SIG-M5 treated with dmso at 0.1 percent for 504 hours (cell line): ENCODE results near the gene CACNA1C.
A peak's percentile ranks its signal among the peaks of the same experiment; 100 is the strongest.
"Not testable (repeated sequence)": the region's sequence is repeated elsewhere in the genome, so short reads cannot be mapped to it uniquely, and the experiment has no call there.

Experiments used
- DNase-seq: peaks from one replicate; lab custom pipeline; 2025; ENCODE audit not compliant: unreplicated experiment; lab: John Stamatoyannopoulos, UW

CACNA1C gene

DNA sequence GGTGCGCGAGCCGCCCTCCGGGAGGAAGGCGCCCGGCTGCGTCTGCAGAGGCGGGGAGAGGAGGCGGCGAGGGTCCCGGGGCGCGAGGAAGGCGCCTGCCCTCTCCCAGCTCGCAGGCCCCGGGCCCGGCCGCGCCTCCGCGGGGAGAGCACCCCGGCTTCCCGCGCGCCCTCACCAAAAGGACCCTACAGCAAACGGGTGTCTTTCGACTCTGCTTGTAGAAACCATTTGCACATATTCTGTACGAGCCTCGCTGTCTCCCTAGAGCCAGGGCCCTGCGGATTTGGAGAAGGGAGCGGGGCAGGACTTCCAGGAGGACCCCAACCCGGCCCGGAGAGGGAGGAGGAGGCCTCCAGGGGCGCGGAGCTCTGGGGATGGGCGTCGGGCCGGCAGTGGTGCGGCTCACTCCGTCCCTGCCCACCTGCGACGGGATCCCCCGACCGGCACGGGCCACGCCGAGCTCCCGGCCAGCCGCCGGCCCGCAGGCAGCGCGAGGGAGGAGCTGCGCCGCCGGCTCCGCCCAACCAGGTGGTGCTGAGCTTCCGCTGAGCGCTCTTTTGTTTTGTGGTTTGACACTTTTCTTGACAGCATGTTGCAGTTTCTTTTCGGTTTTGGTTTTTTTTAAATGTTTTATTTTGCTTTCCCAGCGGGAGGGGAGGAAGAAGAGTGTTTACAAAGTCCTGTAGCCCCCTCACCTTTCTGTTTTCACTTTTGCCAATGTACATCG, 638.7 kb downstream of the CACNA1C start:
- DNase-seq, result peak; percentile 25

DNA sequence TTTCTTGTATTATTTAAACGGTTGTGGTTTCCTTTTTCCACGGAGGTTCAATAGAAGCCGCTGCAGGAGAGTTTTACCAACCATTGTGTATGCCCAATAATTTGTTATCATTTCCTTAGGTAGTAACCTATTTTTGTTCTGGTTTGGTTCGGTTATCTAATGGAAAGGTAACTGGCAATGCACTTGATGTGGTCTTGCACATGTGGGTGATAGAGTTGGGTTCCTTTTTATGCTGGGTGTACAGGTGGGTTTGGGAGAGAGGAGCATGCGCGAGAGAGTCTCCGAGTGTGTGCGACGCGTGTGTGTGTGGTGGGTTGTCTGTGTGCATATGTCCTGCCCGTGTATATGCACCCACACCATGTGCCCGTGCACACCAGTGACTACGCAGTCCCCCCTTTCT, 639.3 kb downstream of the CACNA1C start:
- DNase-seq, result no peak

DNA sequence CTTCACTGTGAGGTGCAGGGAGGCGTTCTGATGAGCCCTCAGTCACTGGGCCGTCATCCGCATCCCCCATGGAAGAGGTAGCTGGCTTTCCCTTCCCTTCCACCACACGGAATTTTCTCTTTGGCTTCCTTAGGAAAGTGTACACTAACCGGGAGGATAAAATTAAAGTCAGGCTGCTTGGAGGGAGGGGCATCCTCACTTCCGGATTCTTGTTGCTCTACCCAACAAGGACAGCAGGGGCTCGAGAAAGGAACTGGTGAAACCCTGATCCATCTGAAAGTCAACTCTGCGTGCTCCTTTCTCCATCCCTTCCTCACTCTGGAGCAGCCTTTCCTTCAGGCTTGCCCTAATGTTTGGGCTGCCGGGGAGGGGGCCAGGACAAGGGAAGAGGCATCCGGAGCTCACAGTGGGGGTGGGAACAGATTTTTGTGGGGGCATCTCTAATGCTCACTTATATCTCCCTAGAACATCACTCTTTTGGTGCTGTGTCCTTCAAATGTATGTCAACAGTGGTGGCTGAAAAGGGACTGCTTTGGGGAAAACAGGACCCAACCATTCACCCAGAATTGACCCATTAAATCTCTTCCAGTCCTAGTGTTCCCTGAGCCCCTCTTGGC, 640.6 kb downstream of the CACNA1C start:
- peak; percentile 65 for DNase-seq

DNA sequence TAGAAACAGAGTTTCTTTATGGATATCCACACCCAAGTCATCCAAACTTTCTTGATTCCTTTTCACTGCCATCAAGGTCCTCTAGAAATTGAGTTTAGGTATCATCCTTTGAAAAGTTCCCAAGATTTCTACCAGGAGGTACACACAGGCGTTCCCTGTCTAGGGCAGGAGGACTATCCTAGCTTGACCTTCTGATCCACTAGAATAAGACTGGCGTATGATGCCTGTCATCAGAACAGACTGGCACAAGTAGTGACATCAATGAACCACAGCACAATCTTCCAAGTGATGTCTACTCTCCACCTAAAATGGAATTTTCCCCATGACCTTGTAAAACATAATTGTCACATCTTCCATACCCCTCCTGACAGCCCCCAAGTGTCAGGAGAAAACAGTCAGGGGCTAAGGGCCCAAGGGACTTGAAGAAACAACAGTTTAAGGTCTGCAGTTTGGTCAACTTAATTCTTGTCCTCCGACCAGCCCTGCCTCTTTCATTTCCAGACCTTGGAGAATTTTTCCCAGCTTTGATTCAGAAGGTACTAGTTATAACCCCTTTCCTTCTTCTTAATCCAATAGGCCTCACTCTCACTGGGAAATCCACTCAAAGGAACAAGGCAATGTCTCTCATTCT, 641.3 kb downstream of the CACNA1C start:
- no peak for DNase-seq

GRCh38 chr12:2696136-2696535, 643.3 kb downstream of the CACNA1C start:
- peak; percentile 71 for DNase-seq

DNA sequence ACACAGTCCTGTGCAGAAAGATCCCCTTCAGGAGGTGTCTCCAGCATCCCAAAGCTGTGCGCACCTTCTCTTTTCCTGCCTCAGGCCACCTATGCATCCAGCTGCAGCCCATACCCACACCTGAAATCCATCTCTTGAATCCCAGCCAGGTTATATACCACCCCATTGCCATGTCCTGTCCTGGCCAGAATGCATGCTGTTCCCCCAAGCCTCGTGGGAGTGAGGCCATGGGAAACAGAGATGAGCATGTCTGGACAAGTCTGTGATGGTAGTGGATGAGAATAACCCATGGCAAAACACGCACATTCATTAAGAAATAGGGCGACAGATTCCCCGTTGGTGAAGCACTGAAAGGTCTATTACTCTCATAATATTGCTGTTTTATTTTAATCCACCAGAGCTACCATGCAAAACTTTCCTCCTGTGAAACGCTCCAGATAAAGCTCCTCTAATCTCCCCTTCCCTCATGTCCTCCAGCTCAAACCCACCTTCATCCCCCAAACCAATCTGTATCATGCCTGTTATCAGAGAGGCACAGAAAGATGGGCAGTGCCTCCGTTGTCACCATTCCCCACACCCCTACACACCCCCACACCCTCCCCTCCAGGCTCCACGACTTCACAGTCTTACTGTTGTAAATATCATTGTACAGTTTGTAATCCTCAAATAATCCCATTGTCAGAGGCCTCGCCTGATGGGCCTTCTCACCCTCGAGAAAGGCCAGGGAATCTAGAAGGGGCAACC, 644.4 kb downstream of the CACNA1C start:
- DNase-seq, result no peak

DNA sequence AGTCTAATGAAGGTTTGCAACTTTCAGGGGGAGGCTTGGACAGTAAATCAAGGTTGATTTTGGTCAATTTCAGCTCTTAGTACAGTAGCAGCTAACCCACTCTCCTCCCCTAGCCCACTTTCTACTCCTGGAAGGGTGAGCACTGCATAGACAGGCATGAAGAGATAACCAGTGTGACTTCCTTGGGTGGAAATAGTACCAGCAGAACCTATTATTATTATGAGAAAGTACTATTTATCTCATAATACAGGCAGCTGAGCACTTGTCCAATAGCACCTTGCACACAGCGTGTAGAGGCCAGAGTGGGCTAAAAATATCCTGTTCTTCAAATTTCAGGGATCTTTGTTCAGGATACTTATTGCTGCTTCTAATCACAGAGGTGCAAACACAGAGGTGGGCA, 645.8 kb downstream of the CACNA1C start:
- DNase-seq, result no peak

- DNase-seq, result no peak
Measured at GRCh38 chr12:2710701-2711100, 657.9 kb downstream of the CACNA1C start.

GRCh38 chr12:2719392-2719791, 666.6 kb downstream of the CACNA1C start:
- DNase-seq, result no peak

DNA sequence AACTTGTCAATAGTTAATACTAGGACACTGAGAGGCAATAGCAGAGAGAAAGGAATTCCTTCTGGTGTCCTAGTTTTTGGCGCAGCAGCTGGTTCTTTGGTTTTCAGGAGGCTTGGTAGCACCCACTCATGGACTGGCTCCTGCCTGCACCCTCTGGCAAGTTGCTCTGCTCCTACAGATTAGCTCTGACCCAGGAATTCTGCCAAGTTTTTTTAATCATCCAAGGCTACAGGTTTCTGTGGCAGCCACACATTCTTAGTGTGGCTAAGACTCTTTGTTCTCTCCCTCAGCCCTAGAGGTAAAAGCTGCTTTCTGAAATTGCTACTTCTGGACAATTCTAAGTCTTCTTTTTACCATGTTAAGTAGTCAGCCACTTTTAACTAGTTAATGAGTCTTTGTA, 670.0 kb downstream of the CACNA1C start:
- DNase-seq, result no peak

DNA sequence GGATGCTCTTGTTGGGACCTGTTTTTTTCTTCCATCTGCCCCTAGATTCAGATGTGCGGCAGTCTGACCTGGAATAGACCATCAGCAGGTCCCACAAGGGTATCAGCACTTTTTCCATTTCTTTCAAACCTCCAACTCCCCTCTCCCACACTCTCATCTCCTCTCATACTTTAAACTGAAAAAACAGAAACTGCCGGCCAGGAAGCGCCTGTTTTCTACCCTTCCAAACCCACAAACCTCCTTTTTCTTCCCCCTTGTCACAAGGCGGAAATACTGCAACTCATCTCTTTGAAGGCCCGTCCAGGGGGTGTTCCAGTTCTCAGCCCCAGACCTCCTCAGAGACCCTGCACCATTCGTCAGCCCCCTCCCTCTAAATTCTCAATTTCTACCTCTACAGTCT, 679.5 kb downstream of the CACNA1C start:
- no peak for DNase-seq

- DNase-seq, result no peak
Measured at GRCh38 chr12:2733493-2734355, 680.9 kb downstream of the CACNA1C start.

DNA sequence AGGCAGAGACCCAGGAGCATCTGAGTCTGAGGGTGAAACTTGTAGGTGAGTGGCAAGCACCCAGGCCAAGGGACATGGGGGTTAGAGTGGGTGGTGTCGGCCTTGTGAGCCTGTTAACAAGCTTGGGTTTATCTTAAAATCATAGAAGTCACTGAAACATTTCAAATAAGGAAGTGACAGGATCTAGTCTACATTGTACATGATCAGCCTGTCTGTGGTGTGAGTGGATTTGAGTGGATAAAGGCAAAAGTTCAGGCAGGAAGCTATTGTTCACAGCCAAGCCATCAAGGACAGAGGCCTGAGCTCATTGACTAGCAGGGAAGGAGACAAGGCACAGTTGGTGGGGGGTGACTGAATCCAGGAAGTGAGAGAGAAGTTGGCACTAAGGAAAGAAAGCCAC, 682.6 kb downstream of the CACNA1C start:
- no peak for DNase-seq

DNA sequence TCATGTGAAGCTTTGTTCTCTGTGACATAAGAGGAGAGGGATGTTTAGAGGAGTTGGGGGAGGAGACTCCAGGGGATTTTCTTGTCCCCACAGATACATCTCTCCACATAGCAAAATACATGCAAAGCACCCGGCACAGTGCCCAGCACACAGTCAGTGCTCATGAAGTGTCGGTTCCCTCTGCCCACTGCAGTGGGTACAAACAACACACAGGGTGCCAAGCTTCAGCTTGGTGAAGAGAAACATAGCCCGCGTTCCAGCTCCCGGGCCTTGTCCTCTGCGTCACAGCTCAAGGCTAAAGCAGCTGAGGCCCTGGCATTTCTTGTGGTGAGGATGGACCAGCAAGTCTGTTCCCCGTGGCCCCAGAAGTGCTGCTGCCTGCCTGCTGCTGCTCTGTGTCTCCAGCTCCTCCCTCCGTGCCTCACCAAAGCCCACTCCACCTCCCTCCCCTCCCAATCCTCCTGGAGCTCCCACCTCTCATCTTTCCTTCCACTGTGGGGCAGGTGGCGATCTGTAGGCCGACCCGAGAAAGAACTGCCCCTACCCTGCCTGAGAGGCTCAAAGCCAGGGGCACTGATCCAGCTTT, 685.0 kb downstream of the CACNA1C start:
- DNase-seq, result no peak

DNA sequence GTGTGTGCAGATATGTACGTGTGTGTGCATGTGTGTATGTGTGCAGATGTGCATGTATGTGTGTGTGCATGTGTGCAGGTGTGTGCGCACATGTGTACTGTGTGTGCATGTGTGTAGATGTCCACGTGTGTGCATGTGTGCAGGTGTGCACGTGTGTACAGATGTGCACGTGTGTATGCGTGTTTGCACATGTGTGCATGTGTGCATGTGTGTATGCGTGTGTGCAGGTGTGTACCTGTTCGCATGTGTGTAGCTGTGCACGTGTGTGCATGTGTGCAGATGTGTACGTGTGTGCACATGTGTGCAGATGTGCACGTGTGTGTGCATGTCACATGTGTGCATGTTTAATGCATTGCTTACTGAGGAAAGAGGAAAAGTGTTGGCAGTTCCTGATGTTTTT, 686.3 kb downstream of the CACNA1C start:
- no peak for DNase-seq

DNA sequence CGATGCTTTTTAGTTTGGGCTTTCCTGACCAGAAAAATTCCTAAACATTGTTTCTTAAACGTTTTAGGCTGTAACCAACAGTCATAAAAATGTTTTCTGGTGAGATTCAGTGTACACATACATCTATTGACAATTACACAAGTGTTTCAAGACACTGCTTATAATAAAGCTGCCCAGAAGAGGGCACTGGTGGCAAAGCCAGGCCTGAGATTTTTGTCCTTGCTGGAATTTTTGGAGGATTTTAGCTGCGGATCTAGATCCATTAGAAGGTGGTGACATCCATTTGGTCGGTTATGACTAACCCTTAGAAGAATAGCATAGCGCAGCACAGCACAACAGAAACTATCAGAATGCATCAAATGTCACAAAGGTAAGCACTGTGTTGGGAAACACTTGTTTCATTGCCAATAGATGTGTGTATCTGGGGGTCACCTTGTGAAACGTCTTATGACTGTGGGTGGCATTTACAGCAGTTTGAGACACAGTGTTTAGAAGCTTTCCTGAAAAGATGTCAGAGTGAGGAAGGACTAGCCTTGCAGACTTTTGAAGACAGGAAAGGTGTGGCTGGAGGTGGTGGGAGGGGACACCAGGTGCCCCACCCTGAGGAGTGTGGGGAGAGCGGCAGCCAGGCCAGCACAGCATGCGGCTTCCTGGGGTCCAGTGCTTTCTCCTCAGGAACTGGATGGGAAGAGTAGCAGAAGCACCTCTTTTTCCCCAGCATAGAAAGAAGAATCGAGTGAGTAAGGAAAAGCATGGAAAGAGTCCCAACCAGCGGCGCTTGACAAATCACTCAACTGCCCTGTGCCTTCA, 687.2 kb downstream of the CACNA1C start:
- no peak for DNase-seq

- not testable (repeated sequence) for DNase-seq
Measured at GRCh38 chr12:2742037-2742436, 689.2 kb downstream of the CACNA1C start.

DNA sequence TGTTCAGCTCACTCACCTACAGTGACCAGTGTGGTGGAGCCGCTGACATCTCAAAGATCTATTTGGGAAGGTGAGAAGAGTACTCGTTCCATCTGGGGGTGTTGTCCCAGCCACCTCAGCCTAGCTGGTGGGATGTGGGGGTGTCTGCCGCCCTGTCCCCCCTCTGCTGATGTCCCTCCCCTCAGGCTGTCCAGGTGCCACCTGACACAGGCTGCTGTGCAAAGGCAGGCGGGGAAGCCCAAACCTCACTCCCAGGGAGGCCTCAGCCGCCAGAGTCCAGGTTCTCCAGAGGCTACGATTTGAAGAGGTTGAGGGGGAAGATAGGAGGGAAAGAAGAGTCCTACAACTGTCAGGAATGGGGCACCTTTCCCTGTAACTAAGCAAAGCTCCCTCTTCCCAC, 690.7 kb downstream of the CACNA1C start:
- no peak for DNase-seq

GRCh38 chr12:2745655-2746054, 692.9 kb downstream of the CACNA1C start:
- DNase-seq, result no peak
